LNCaP clone FGC (cell line): Measurements from ENCODE around the gene CCDC74A.
"Not testable (repeated sequence)": the region's sequence is repeated elsewhere in the genome, so short reads cannot be mapped to it uniquely, and the experiment has no call there.

Experiments used
- DNase-seq: peaks from one replicate; pipeline ENCODE4 v3.0.0-alpha.2; 2011; ENCODE audit warnings: low read depth
- H3K4me3 ChIP-seq: 2 replicates; pipeline ENCODE4 v1.5.1; 2011; ENCODE audit warnings: mild to moderate bottlenecking, low read depth, low read length, control low read depth
- CTCF ChIP-seq: IDR thresholded peaks from 2 replicates; pipeline ENCODE4 v1.5.1; 2012; ENCODE audit warnings: mild to moderate bottlenecking; ENCODE audit not compliant: control insufficient read depth, insufficient read depth; ENCODE audit errors: extremely low read depth

The CCDC74A gene

GRCh38 chr2:131521961-131522781 lies 5.5 kb upstream of the CCDC74A start:
- no peak for TF ChIP-seq CTCF
- no peak for DNase-seq
- no peak overlapping the region for H3K4me3 ChIP-seq

- not testable (repeated sequence) for DNase-seq, H3K4me3 ChIP-seq
Measured at GRCh38 chr2:131525256-131525655, 2.4 kb upstream of the CCDC74A start.

GRCh38 chr2:131528981-131529863 lies 1.5 kb downstream of the CCDC74A start:
- DNase-seq, H3K4me3 ChIP-seq: not testable (repeated sequence)

GRCh38 chr2:131529864-131530445 lies 2.3 kb downstream of the CCDC74A start:
- H3K4me3 ChIP-seq, DNase-seq: not testable (repeated sequence)

- not testable (repeated sequence) for H3K4me3 ChIP-seq
Measured at GRCh38 chr2:131530626-131531344, 3.1 kb downstream of the CCDC74A start.

GRCh38 chr2:131531547-131532185 lies 4.0 kb downstream of the CCDC74A start:
- H3K4me3 ChIP-seq, DNase-seq: not testable (repeated sequence)

More at GRCh38 chr2:131530626-131531344, 3.1 kb downstream of the CCDC74A start:
- DNase-seq, result not testable (repeated sequence)

- peak; percentile 3 for DNase-seq
- H3K4me3 ChIP-seq, result not testable (repeated sequence)
Measured at GRCh38 chr2:131532723-131533608, 5.3 kb downstream of the CCDC74A start.

- DNase-seq, result peak; percentile 25
- H3K4me3 ChIP-seq, result not testable (repeated sequence)
Measured at GRCh38 chr2:131533609-131534316, 6.1 kb downstream of the CCDC74A start.

- H3K4me3 ChIP-seq, result not testable (repeated sequence)
Measured at GRCh38 chr2:131534317-131534672, 6.6 kb downstream of the CCDC74A start.

GRCh38 chr2:131534965-131535364 lies 7.3 kb downstream of the CCDC74A start:
- not testable (repeated sequence) for H3K4me3 ChIP-seq, DNase-seq

More at GRCh38 chr2:131534317-131534672, 6.6 kb downstream of the CCDC74A start:
- not testable (repeated sequence) for DNase-seq
